ENCODE measurements around the gene TIMM44. TPM values are rescaled to one million over a fixed set of nuclear protein-coding genes. Genes with fewer than 3 reads are reported as not detected.

Gene TIMM44
- total RNA-seq, 4 donors from 2014 or later: 53.9 to 168 (median 94.1) TPM

- intact Hi-C loops (cut with DNase I; ENCODE audit: low total_unique reads): no loop called here
- DNase-seq (no peak), ATAC-seq (no peak)
- H3K4me1 ChIP-seq: no peaks in the 10 kb centered on the region
- no peaks in the 10 kb centered on the region for H3K9me3 ChIP-seq
- in situ Hi-C loops (cut with MboI; ENCODE audit: low sequenced_read_pairs in 4 of 4): no loop called here
- TF ChIP-seq, protein P1, sequence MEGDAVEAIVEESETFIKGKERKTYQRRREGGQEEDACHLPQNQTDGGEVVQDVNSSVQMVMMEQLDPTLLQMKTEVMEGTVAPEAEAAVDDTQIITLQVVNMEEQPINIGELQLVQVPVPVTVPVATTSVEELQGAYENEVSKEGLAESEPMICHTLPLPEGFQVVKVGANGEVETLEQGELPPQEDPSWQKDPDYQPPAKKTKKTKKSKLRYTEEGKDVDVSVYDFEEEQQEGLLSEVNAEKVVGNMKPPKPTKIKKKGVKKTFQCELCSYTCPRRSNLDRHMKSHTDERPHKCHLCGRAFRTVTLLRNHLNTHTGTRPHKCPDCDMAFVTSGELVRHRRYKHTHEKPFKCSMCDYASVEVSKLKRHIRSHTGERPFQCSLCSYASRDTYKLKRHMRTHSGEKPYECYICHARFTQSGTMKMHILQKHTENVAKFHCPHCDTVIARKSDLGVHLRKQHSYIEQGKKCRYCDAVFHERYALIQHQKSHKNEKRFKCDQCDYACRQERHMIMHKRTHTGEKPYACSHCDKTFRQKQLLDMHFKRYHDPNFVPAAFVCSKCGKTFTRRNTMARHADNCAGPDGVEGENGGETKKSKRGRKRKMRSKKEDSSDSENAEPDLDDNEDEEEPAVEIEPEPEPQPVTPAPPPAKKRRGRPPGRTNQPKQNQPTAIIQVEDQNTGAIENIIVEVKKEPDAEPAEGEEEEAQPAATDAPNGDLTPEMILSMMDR (IDR thresholded peaks at IDR 0.05 in 4 of 5, conservative IDR thresholded peaks at IDR 0.05 in 1 of 5): no peak
- no peak for TF ChIP-seq POLR2A (IDR thresholded peaks at IDR 0.05)
- H3K27me3 ChIP-seq: peaks cover 15 to 28% (median 20%) of the 10 kb centered on the region in 3 donors
- no peak overlapping the region for H3K27ac ChIP-seq
- no peak overlapping the region for H3K4me3 ChIP-seq
- no peaks in the 10 kb centered on the region for H3K36me3 ChIP-seq
Measured at GRCh38 chr19:7887408-7888144, 55.9 kb downstream of the TIMM44 start.

DNA sequence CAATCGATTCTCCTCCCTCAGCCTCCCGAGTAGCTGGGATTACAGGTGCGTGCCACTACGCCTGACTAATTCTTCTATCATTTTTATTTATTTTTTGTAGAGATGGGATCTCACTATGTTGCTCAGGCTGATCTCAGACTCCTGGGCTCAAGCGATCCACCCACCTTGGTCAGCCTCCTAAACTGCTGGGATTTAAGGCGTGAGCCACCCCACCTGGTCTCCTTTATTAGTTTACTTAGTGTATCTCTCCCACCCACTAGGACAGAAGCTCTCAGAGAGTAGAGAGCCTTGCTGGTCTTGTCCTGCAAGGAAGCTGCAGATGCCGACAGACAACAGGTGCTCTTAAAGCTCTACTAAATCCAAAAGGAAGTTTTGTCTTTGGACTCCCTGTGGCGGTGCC is 57.6 kb downstream of the TIMM44 start:
- intact Hi-C loops (cut with DNase I; ENCODE audit: low total_unique reads): no loop called here
- Histone ChIP-seq H3K4me3 (no peak overlapping the region), H3K4me1 (no peaks in the 10 kb centered on the region), H3K27me3 (peaks cover 11 to 22% (median 20%) of the 10 kb centered on the region in 3 donors), H3K27ac (no peak overlapping the region), H3K9me3 (no peaks in the 10 kb centered on the region), H3K36me3 (no peaks in the 10 kb centered on the region)
- TF ChIP-seq, protein P1 (IDR thresholded peaks at IDR 0.05 in 4 of 5, conservative IDR thresholded peaks at IDR 0.05 in 1 of 5): no peak
- no peak for TF ChIP-seq POLR2A (IDR thresholded peaks at IDR 0.05)
- ATAC-seq: no peak
- no peak for DNase-seq
- in situ Hi-C loops (cut with MboI; ENCODE audit: low sequenced_read_pairs in 4 of 4): no loop called here

GRCh38 chr19:7883796-7884570 is 59.5 kb downstream of the TIMM44 start:
- Histone ChIP-seq H3K4me3 (no peak overlapping the region), H3K4me1 (no peaks in the 10 kb centered on the region), H3K27me3 (peaks cover 11 to 19% (median 17%) of the 10 kb centered on the region in 3 donors), H3K27ac (no peak overlapping the region), H3K36me3 (no peaks in the 10 kb centered on the region), H3K9me3 (no peaks in the 10 kb centered on the region)
- DNase-seq (no peak), ATAC-seq (no peak)
- TF ChIP-seq POLR2A (IDR thresholded peaks at IDR 0.05): no peak
- TF ChIP-seq, protein P1 (IDR thresholded peaks at IDR 0.05 in 4 of 5, conservative IDR thresholded peaks at IDR 0.05 in 1 of 5): no peak
- intact Hi-C loops (cut with DNase I; ENCODE audit: low total_unique reads) (no loop called here), in situ Hi-C loops (cut with MboI; ENCODE audit: low sequenced_read_pairs in 4 of 4) (no loop called here)

GRCh38 chr19:7883105-7883504 is 60.4 kb downstream of the TIMM44 start:
- H3K27me3 ChIP-seq: peaks cover 2 to 10% (median 8%) of the 10 kb centered on the region in 3 donors
- H3K27ac ChIP-seq: no peak overlapping the region
- intact Hi-C loops (cut with DNase I; ENCODE audit: low total_unique reads) (no loop called here), in situ Hi-C loops (cut with MboI; ENCODE audit: low sequenced_read_pairs in 4 of 4) (no loop called here)
- H3K9me3 ChIP-seq: no peaks in the 10 kb centered on the region
- H3K4me1 ChIP-seq: no peaks in the 10 kb centered on the region
- no peak for TF ChIP-seq POLR2A (IDR thresholded peaks at IDR 0.05)
- TF ChIP-seq, protein P1 (IDR thresholded peaks at IDR 0.05 in 4 of 5, conservative IDR thresholded peaks at IDR 0.05 in 1 of 5): no peak
- DNase-seq (no peak), ATAC-seq (no peak)
- no peaks in the 10 kb centered on the region for H3K36me3 ChIP-seq
- no peak overlapping the region for H3K4me3 ChIP-seq

All from gastrocnemius medialis (tissue), 4 donors.